GM10847 (cell line): ENCODE data around the gene MLPH.

Experiments
- POLR2A ChIP-seq: IDR thresholded peaks from 2 replicates; pipeline ENCODE4 v1.6.1; 2011; ENCODE audit not compliant: insufficient read length; ENCODE audit errors: extremely low read depth

MLPH gene

DNA sequence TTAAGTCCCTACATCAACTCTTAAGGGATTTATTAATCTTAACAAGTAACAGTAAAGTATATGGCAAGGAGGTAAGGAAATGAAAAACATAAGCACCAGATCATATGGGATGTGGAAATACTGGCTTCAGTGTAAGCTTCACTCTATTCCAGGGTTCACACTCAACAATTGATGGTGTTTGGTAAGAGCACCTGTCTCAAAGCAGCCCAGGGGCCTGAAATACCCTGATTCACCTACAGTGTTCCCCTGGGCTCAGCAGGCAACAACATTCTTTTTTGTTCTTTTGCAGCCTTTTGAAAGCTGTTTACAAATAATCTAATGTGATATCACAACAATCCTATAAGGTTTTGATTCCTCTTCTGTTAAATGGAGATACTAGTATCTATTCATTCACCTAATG lies 1.2 kb upstream of the MLPH start:
- TF ChIP-seq POLR2A = no peak

DNA sequence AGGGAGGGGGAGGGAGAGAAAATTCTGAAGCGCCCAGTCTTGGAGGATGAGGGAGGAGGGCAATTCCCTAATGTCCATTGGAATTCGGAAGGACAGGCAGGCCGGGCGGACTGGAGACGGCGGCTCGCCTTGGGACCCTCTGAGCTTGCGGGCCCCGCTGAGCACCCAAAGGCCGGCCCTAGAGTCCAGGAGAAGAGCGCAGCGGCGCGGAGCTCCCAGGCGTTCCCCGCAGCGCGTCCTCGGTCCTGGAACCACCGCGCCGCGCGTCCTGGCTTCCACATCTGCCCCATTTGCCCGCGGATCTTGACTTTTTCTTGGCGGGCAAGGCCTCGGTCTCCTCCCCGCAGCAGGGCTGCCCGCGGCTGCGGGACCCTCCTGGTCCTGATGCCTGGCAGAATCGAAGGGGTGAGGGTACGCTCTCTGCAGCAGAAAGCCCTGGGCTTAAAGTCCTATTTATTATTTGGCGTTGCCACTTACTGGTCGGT lies 675 bp upstream of the MLPH start:
- no peak for TF ChIP-seq POLR2A

DNA sequence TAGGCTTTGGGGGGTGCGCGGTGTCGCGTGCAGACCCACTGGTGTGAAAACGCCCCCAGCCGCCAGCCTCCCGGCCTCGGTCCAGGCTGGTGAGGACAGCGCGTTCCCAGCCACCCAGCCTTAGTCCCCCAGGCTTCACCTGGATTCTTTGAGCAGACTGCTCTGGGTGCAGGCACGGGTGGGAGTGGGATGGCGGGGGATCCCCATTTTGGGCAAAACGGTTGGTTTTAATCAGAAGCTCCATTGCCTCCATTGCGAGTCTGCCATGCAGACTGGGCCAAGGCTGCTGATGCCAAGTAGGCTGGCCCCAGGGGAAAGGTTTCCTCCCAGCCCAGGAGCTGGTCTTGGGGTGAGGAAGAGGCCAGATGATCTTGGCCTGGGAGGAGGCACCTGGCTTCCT lies 445 bp downstream of the MLPH start:
- TF ChIP-seq POLR2A = no peak

DNA sequence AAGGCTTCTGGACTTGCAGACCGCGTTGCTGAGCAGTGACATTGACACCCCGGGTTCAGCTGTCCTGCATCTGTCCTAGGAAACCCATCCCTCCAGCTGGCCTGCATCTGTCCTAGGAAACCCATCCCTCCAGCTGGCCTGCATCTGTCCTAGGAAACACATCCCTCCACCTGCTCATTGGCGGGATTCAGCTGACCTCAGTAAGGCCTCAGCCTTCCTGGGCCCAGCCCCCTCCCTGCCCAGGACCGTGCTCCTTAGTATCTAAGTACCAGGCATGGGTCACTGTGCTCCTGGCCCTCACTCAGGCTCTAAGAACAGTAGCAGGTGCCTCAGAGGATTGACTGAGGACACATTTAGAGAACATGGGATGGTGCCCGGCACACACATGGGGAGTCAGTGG lies 1.2 kb downstream of the MLPH start:
- TF ChIP-seq POLR2A = no peak

DNA sequence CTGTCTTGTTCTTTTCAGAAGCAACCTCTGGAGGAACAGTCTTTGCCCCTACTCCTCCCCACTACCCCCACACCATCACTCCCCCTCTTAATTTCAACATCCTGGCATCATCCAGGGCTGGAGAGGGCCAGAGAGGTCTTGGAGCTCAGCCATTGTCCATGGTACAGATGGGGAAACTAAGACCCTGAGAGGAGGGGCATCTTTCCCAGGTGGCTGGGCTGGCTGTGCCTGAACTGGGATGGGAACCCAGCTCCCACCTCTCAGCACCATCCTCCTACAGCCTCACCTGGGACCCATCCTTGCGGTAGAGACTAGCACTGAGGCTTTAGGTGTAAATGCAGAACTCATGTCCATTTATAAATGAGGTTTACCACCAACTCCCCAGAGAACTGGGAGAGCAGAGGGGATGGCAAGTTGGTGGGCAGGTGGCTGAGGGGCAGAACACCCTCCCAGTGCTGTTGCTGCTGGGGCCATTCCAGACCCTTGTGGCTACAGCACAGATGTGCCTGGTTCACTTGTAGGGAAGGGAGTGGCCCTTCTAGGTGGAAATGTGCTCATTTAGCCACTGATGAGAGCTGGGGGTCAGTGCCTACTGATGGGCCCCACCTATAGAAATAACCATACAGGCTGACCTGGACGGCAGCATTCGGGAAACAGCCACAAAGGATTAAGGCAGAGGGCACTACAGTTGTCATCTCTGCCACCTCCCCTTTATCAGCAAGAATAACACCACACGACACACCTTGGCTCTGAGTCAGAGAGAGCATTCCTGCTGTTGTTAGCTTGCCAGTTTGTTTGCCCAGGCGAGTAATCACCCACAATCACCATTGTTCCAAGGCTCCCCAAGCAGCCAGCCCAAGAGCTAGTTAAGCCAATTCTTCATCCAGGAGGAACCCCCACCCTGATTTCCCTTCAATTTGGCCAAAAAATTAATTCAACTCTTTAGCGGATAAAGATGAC lies 2.1 kb downstream of the MLPH start:
- no peak for TF ChIP-seq POLR2A

DNA sequence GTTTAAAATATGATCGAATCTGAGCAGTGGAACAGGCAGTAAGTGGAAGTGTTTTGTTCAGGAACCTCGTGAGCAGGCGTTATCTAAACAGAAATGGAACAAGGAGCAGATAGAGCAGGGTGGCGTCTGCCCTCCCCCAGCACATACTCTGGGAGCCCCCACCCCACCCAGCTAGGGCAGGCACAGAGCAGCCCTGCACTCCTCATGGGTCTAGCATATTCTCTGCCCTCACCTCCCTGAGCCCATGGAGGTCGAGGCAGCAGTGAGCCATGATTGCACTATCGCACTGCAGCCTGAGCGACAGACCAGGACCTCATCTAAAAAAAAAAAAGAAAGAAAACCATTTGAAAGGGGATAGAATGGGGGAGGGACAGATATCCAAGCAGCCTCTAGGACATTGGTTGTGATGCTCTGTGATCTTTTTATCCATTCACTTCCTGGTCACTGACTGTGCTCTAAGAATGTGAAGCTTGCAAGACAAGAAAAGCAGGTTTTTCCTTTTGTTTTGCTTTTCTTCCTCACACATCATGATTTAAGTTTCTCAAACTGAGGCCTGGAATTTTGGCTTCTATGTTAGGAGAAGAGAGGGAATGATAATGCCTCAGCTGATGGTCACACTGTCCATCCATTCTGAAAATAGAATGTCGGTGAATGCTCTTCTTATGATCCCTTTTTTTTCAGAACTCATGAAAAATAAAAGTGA lies 3.1 kb downstream of the MLPH start:
- no peak for TF ChIP-seq POLR2A

DNA sequence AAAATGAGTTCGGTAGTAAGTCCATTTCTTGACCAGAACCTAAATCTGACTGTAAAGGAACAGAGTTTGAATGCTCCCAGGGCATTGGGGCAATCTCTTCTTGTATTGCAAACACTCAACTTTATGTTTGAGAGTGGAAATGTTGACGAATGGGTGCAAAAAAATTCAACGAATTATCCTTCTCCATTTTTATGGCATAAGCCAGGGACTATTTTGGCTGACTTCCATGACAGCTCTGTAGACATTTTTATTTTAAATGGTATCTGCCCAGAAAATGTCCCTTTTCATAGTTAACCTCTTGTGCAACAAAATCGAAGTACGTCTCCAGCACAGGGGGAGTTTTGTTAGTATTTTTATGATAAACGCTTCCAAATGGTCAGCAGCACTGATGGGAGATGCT lies 3.7 kb downstream of the MLPH start:
- no peak for TF ChIP-seq POLR2A

DNA sequence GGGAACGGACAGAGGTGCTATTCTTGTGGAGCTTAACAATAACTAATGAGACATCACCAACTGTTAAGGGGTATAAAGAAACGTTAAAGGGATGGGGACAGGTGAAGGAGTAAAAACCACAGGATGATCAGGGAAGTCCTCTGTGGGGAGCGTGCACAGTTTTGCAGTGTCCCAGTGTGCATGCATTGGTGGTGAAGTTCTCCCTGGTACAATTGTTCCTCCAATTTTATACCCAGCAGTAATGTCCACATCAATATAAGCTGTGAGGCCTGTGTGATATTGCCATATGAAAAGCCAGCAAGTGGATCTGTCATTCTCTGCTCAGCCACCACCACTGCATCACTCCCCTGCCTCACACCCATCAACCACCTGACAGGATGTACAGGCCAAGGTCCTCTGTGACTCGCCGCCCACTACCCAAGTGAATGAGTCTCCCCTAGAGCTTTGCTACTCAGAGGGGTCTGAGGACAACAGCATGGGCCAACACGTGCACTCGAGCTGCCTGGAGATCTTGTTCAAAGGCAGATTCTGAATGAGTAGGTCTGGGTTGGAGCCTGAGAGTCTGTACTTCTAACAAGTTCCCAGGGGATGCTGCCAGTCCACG lies 4.6 kb downstream of the MLPH start:
- TF ChIP-seq POLR2A = no peak

DNA sequence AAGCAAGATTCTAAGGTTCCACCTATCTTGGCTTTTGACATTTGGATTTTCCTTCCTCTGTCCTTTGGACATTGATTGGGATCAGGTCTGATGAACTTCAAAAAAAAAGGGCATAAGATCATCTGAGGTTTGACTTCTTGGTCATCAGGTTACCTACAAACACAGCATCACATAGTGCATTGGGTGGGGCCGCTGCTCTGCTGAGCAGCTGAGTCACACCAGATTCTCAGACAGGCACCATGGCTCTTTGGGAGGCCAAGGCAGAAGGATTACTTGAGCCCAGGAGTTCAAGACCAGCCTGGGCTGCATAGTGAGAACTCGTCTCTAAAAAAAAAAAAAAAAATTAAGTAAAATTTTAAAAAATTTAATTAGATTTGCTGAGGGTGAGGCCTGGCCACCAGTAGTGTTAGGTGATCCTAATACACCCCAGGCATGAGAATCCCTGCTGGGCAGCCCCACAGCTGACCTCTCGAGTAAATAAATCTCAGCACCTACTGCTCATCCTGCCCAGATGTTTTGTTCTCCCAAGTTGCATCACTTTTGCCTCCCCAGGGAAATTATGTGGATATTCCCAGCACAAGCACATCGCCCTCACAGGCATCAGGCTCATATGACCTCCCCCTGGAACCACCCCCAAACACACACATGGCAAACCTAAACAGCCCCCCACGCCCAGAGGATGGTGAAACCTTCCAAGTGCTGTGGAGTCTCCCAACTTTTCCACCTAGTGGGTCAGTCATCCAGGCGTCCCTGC lies 5.3 kb downstream of the MLPH start:
- TF ChIP-seq POLR2A = no peak

DNA sequence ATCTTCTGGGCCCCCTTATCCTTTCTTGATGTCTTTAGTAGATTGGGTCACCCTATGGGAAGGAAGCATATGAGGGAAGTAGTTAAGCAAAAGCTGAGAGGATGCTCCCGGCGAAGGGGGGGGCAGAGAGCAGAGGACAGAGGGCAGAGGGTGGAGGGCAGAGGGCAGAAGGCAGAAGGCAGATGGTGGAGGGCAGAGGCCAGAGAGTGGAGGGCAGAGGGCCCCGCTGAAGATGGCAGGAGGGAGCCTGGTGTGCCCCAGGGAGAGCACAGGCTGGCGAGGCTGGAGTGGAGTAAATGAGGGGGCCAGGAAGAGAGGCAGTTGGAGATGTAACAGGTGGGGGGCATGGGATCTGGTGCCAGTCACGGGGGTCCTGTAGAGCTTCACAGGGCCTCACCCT lies 7.0 kb downstream of the MLPH start:
- TF ChIP-seq POLR2A = no peak

DNA sequence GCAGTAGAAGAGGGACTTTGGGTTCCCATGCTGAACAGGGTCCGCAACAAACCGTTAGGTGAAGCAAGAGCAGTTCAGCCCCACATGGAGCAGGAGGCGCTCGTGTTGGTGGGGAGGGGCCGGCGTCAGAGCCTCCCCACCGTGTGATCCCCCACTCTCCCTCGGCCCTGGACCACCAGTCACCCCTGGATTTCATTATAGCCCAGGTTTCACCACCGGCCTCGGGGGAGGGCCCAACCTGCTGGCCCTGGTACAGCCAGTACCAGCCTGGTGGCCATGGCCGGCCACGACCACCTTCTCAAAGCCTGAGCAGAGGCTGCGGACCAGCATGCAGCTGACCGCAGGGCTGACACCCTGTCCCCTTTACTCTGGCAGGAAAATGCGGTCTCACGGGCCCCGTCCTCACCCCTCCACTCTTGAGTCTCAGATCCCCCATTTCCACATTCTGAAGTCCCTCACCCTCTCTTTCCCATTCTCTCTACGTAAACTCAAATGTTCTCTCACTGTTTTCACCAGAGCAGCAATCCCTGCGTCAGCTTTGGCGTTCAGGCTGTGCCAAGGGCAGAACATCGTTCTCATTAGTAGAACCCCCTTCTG lies 8.6 kb downstream of the MLPH start:
- no peak for TF ChIP-seq POLR2A

DNA sequence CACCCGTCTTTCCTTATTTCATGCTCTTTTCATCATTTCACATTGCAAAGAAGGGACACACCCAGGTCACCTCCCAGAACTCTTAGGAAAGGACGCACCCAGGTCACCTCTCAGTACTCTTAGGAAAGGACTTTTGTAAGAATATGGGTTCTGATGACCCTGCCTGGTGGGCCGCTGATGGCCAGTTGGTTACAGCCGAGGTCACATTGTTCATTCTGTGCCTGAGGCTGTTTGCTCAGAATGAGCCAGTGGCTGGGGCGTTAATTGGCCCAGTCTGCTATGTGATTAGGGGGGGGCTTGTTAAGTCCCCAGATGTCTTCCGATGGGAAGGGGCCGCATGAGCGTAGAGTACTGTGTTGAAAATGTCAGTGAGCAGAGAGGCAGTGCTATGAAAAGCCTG lies 9.4 kb downstream of the MLPH start:
- TF ChIP-seq POLR2A = no peak

DNA sequence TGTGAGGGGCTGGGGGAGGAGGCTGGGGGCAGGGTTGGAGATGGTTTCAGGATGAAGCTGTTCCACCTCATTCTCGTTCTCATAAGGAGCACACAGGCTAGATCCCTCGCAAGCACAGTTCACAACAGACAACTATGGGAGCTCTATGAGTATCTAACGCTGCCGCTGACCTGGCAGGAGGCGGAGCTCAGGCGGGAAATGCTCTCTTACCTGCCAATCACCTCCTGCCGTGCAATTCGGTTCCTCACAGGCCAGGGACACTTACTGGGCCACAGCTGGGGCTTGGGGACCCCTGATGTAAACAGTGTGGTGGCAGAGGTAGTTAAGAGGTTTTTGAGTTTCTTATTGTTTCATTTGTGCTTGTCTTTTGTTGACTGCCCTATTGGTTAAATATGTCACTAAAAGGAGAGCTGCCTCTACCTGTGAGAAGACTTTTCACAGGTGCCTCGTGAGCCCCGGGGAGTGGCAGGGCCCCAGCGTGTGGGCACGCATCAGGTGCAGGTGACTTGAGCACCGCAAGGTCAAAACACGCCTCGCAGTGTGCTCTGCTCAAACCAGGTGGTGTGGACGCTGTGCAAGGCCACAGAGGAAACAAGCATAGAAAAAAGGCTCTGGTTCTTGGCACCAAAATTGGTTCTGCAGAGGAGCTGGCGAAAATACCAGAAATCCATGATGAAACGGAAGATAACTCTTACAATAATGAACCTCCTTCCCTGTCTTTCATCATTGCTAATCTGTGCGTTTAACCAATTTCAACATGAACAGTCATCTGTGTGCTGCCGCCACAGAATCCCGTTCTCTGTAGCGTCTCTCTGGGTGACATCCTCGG lies 10.2 kb downstream of the MLPH start:
- TF ChIP-seq POLR2A = no peak

DNA sequence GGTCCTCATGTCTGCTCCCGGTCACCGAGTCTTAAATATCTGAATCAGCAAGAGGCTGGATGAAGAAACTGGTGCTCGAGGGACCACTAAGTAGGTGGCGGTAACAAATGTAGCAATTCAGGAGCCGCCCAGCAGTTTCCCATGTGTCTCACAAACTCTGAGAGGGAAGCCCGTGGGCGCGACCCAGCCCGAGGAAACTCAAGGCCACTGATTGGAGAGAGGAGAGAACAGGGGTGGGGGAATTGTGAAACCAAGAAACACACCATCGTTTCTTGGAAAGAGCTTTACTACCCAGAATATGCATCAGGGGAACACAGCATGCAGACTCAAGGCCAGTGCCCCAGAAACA lies 10.8 kb downstream of the MLPH start:
- TF ChIP-seq POLR2A = no peak
